Activated naive CD4-positive, alpha-beta T cell treated with anti-CD3 and anti-CD28 coated beads, Interleukin-2, amount 10 ng/mL, durations not matched to agents 7 days and 5 days (primary cell): ENCODE measurements around the gene SORCS2.

Experiments used
- CTCF ChIA-PET: fragments of 350-600 bp; sonication (Branson Sonifier 250); formaldehyde crosslinking; loops from one replicate; lab custom pipeline; 2021; ENCODE audit warnings: antibody characterized with exemption; lab: Charles Lee
- DNase-seq: peaks from one replicate; pipeline ENCODE4 v3.0.0-alpha.2; 2020
- H3K27ac Mint-ChIP-seq: one replicate; pipeline ENCODE4 v1.8.0; 2021; ENCODE audit warnings: mild to moderate bottlenecking, moderate library complexity, mixed read lengths
- H3K27me3 Mint-ChIP-seq: one replicate; pipeline ENCODE4 v1.8.0; 2021; ENCODE audit warnings: mild to moderate bottlenecking, mixed read lengths
- H3K36me3 Mint-ChIP-seq: one replicate; pipeline ENCODE4 v1.8.0; 2021; ENCODE audit warnings: mixed read lengths
- H3K4me1 Mint-ChIP-seq: one replicate; pipeline ENCODE4 v1.8.0; 2021; ENCODE audit warnings: mixed read lengths
- H3K4me3 Mint-ChIP-seq: one replicate; pipeline ENCODE4 v1.8.0; 2021; ENCODE audit warnings: mild to moderate bottlenecking, moderate library complexity, mixed read lengths
- H3K9me3 Mint-ChIP-seq: one replicate; pipeline ENCODE4 v1.8.0; 2021; ENCODE audit warnings: mixed read lengths

SORCS2 gene

DNA sequence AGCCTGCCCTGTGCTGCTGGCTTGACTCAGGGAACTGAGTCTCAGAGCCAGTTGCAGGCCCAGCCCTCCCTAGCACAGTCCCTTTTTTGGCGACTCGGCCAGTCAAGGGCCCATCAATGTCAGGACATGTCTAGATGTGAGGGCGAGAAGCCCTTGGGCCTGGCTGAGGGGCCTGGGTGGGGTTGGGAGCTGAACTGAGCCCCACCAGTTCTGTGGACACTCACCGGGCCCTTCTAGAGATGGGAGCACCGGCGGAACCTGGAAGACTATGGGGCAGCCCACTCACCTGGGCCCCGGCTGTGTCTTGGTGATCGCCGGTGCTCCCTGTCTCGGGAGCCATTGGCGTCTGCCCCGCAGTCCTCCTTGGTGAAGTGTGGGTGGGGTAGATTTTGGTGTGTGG, 501.4 kb downstream of the SORCS2 start:
- CTCF ChIA-PET = no interaction called here

DNA sequence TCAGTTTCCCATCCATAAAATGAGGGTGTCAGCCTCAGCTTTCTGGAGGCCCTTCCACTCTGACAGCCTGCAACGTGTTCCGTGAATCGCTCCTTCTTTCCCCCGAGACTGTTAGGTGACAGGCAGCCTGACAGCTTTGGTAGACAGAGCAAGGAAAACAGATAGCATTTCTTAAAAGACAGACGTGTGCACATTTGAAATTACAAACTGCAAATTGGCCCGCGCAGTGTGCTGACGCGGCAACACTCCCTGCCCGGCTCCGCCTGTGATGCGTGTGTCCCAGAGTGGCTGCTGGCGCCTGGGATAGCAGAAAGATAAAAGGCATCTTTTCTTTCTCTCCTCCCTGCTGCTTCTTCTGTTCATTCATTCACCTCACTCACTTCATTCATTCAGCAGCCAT, 502.0 kb downstream of the SORCS2 start:
- no peak for DNase-seq
- no peaks in the 10 kb centered on the region for H3K36me3 Mint-ChIP-seq
- no peak overlapping the region for H3K4me3 Mint-ChIP-seq
- CTCF ChIA-PET = no interaction called here
- H3K27ac Mint-ChIP-seq = no peak overlapping the region
- no peaks in the 10 kb centered on the region for H3K4me1 Mint-ChIP-seq
- H3K27me3 Mint-ChIP-seq = peaks cover 4% of the 10 kb centered on the region
- H3K9me3 Mint-ChIP-seq = no peaks in the 10 kb centered on the region

More for the DNA sequence above, 501.4 kb downstream of the SORCS2 start:
- Mint-ChIP-seq H3K27me3 (peaks cover 4% of the 10 kb centered on the region), H3K36me3 (no peaks in the 10 kb centered on the region), H3K27ac (no peak overlapping the region), H3K4me1 (no peaks in the 10 kb centered on the region), H3K9me3 (no peaks in the 10 kb centered on the region), H3K4me3 (no peak overlapping the region)
- DNase-seq = no peak

DNA sequence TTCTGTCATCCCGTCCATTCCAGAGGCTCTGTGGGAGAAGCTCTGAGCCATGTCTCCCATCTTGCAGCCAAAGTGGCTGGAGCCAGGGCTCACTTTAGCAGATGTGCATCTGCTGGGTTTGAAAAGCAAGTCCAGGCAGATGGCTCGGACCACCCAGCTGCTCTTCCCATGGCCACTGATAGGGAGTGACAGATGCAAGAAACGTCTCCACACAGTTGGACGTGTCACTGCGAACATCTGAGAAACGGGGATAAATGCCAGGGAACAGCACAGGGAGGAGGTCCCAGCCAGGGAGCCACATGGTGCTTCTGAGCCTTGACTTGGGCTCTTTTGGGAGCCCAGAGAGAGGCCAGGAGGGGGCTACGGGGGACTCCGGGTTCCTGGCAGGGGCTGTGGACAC, 505.0 kb downstream of the SORCS2 start:
- CTCF ChIA-PET = no interaction called here
- H3K9me3 Mint-ChIP-seq = no peaks in the 10 kb centered on the region
- peak overlapping the region; percentile 45 for H3K27ac Mint-ChIP-seq
- H3K36me3 Mint-ChIP-seq = no peaks in the 10 kb centered on the region
- no peaks in the 10 kb centered on the region for H3K4me1 Mint-ChIP-seq
- peaks cover 10% of the 10 kb centered on the region for H3K27me3 Mint-ChIP-seq
- DNase-seq = no peak
- H3K4me3 Mint-ChIP-seq = no peak overlapping the region

DNA sequence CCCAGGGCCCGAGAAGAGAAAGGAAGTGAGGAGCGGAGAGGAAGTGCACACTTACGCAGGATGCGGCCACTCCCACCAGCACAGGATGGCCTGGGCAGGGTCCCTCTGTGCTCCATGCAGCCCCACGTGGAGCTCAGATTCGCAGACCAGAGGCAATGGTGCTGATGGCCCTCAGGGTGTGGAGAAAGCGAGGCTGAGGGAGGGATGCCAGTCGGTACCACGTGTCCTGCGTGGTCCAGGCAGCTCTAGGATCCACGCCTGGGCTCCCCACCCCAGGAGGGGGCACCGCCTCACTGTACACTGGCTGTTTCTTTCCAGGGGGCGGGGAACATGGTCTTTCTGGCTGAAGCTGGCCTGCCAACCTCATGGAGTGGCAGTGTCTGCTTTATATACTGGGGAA, 505.5 kb downstream of the SORCS2 start:
- CTCF ChIA-PET = no interaction called here
- Mint-ChIP-seq H3K9me3 (no peaks in the 10 kb centered on the region), H3K4me1 (peaks cover 3% of the 10 kb centered on the region), H3K4me3 (no peak overlapping the region), H3K36me3 (no peaks in the 10 kb centered on the region), H3K27me3 (peaks cover 10% of the 10 kb centered on the region), H3K27ac (no peak overlapping the region)
- DNase-seq = no peak

DNA sequence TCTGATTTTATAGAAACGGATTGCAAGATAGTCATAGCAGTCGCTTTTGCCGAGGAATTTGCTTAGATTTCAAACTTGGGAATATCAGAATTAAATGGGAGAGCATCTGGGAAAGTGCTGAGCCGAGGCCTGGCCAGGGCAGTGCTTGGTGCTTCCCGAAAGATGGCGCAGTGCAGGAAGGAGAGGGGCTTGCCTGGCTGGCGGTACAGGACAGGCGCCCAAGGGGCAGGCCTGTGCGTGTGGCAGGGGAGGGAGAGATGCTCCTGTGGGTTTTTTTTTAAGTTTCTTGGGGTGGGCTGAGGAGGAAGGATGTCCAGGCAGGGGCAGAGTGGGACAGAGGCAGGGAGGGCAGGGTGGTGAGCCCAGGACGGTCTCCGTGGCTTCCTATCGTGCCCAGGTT, 506.2 kb downstream of the SORCS2 start:
- Mint-ChIP-seq H3K36me3 (no peaks in the 10 kb centered on the region), H3K27me3 (peaks cover 10% of the 10 kb centered on the region), H3K27ac (no peak overlapping the region), H3K9me3 (no peaks in the 10 kb centered on the region), H3K4me1 (peaks cover 9% of the 10 kb centered on the region), H3K4me3 (no peak overlapping the region)
- DNase-seq = no peak
- CTCF ChIA-PET = no interaction called here

DNA sequence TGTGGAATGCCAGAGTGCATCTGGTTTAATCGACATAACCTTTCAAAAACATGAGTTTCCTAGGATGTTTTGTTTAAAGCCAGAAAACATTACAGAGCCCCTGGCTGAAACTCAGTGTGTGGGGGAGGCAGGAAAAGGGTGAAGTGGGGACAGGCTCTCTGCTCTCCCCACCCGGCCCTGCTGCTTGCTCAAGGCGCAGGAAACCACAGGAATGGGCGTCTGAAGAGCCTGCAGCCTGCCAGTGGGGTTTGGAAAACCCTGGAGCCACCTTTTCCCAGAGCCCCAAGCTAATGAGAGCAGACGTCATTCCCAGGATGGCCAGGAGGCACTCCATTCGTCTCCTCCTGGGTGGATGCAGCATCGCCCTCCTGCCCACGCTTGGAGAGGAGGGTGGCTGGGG, 506.7 kb downstream of the SORCS2 start:
- Mint-ChIP-seq H3K27me3 (peaks cover 10% of the 10 kb centered on the region), H3K4me1 (peaks cover 9% of the 10 kb centered on the region), H3K27ac (no peak overlapping the region), H3K4me3 (no peak overlapping the region), H3K36me3 (no peaks in the 10 kb centered on the region), H3K9me3 (no peaks in the 10 kb centered on the region)
- no peak for DNase-seq
- CTCF ChIA-PET = no interaction called here

DNA sequence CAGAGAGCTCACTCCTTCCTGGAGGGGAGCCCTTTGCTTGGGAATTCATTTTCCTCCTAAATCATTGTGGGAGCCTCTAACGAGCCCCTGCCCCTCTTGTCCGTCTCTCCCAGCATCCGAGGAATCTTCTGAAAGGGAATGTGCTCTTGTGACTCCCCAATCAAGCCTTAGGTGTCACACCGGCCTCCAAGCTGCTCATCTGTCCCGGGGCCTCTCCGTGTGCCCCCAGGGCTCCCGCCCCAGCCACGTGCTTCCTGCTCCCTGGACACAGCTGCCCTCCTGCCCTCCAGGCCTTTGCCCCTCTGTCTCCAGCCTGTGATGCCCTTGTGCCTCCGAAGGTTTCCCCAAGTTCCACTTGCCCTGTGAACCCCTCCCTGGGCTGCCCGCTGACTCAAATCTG, 507.5 kb downstream of the SORCS2 start:
- H3K27me3 Mint-ChIP-seq = peaks cover 10% of the 10 kb centered on the region
- no peak overlapping the region for H3K4me3 Mint-ChIP-seq
- no peaks in the 10 kb centered on the region for H3K9me3 Mint-ChIP-seq

DNA sequence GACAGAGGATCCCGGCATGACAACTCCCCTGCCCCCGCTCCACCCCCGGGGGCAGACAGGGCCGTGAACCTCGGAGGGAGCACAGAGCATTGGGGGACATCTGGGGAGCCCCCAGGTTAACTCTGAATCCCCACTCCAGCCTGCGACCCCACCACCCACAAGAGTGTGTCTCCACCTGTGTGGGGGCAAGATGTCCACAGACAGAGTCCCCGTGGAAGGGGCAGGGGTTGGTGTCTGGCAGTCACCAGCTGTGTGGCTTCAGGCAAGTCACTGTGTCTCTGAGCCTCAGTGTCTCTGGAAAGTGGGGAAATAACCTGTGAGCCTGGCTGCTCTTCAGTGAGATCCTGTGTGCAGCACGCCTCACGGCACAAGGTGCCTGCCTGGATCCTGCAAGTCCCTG, 508.3 kb downstream of the SORCS2 start:
- Mint-ChIP-seq H3K4me3 (no peak overlapping the region), H3K36me3 (no peaks in the 10 kb centered on the region), H3K27me3 (peaks cover 10% of the 10 kb centered on the region), H3K27ac (no peak overlapping the region), H3K9me3 (no peaks in the 10 kb centered on the region), H3K4me1 (peaks cover 9% of the 10 kb centered on the region)
- CTCF ChIA-PET = no interaction called here
- DNase-seq = no peak

More for the DNA sequence above, 507.5 kb downstream of the SORCS2 start:
- H3K36me3 Mint-ChIP-seq = no peaks in the 10 kb centered on the region
- peaks cover 9% of the 10 kb centered on the region for H3K4me1 Mint-ChIP-seq
- no peak overlapping the region for H3K27ac Mint-ChIP-seq
- no peak for DNase-seq
- CTCF ChIA-PET = no interaction called here

DNA sequence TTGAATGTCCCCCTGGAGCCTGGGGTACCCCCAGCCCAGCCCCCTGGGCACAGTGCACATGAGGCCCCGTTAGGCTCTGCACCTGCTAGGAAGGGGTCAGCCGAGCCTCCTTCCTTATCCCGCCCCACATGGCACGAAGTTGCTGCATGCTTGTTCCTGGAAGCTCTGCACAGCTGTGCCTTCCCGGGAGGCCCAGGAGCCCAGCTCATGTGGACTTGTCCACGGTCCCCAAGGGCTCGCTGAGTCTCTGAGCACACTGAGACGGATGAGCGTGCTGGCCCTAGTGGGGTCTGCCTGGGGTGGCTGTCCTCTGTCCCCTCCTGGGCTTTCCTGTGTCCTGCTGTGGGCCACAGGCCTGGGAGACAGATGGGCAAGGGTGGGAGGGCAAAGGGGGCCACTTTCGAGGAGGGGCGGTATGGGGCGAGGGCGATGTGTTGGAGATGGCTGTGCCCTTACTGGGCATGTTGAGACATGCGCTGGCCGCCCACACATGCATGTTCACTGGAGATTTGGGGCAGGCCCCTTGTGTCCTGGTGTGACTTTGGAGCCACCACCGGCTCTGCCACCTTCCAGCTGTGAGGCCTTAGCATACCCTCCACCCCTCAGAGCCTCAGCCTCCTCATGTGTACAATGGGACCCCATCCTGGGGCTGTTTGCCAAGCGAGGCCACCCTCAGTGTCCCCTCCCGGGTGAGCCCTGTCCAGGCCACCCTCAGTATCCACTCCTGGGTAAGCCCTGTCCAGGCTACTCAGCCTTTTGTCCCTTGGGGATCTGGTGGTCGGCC, 509.7 kb downstream of the SORCS2 start:
- Mint-ChIP-seq H3K27me3 (peaks cover 10% of the 10 kb centered on the region), H3K4me1 (peaks cover 9% of the 10 kb centered on the region), H3K4me3 (no peak overlapping the region), H3K27ac (no peak overlapping the region), H3K36me3 (no peaks in the 10 kb centered on the region), H3K9me3 (no peaks in the 10 kb centered on the region)
- CTCF ChIA-PET = no interaction called here
- DNase-seq = no peak

DNA sequence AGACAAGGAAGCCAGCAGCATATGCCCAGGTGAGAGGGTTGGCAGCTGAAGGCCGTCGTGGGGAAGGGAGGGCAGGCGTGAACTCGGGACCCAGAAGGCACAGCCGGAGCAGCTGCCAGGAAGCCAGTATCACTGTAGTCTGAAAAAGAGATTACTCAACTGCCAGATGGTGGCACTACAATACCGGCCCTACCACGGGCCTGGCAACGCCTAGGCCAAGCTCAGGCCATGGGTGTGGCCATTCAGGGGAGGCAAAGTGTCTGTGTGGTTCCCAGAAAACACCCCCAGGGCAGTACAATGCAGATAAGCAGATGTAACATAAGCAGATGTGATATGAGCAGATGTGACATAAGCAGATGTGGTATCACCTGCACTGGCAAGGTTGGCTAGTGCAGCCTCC, 511.4 kb downstream of the SORCS2 start:
- H3K4me3 Mint-ChIP-seq = no peak overlapping the region

DNA sequence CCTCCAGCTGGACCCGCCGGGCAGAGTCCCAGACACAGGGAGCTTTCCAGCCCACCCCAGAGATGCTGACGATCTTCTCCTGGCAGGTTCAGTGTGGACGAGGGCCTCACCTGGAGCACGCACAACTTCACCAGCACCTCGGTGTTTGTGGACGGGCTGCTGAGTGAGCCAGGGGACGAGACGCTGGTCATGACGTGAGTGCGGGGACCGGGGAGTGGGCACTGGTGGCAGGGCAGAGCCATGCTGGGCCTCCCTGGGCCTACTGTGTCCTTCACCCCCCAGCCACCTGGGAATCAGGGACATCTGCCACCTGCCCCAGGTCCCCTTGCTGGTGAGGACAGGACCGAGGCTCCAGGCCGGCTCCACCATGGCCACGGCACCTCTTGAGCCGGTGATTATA, 511.8 kb downstream of the SORCS2 start:
- H3K4me3 Mint-ChIP-seq = no peak overlapping the region
- H3K4me1 Mint-ChIP-seq = peaks cover 9% of the 10 kb centered on the region
- CTCF ChIA-PET = interaction anchor here (1.4 kb wide), 1 partner anchor 96 kb away, joined by 3 read pairs; no protein-coding TSS in a partner anchor
- H3K27ac Mint-ChIP-seq = no peak overlapping the region
- peaks cover 10% of the 10 kb centered on the region for H3K27me3 Mint-ChIP-seq
- H3K9me3 Mint-ChIP-seq = no peaks in the 10 kb centered on the region
- DNase-seq = no peak
- no peaks in the 10 kb centered on the region for H3K36me3 Mint-ChIP-seq

More for the DNA sequence above, 511.4 kb downstream of the SORCS2 start:
- CTCF ChIA-PET = interaction anchor here (1.4 kb wide), 1 partner anchor 96 kb away, joined by 3 read pairs; no protein-coding TSS in a partner anchor
- DNase-seq = no peak
- no peak overlapping the region for H3K27ac Mint-ChIP-seq
- H3K4me1 Mint-ChIP-seq = peaks cover 9% of the 10 kb centered on the region
- no peaks in the 10 kb centered on the region for H3K9me3 Mint-ChIP-seq
- no peaks in the 10 kb centered on the region for H3K36me3 Mint-ChIP-seq
- H3K27me3 Mint-ChIP-seq = peaks cover 10% of the 10 kb centered on the region

DNA sequence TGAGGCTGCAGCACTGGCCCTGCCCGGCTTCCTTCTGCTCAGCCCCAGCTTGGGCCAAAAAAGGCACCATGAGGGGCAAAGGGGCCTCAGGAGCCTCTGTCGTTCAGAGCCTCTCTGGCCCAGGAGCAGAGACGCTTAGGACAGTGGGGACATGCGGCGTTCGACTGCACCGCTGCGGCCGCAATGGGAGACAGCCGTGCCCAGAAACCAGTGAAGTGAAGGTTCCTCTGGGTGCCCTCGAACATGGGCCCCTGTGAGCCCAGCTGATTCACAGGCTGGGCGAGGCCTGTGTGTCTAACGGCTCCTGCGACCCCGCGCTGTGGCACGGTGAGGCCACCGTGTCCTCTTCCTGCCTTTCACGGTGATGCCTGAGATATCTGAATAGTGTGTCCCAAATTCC, 512.3 kb downstream of the SORCS2 start:
- DNase-seq = no peak
- H3K36me3 Mint-ChIP-seq = no peaks in the 10 kb centered on the region
- H3K27me3 Mint-ChIP-seq = peaks cover 10% of the 10 kb centered on the region
- H3K27ac Mint-ChIP-seq = no peak overlapping the region
- no peak overlapping the region for H3K4me3 Mint-ChIP-seq
- peaks cover 9% of the 10 kb centered on the region for H3K4me1 Mint-ChIP-seq
- CTCF ChIA-PET = interaction anchor here (1.4 to 1.7 kb wide), 2 partner anchors 16 to 95 kb away, joined by 3 to 4 read pairs; no protein-coding TSS in a partner anchor
- no peaks in the 10 kb centered on the region for H3K9me3 Mint-ChIP-seq

DNA sequence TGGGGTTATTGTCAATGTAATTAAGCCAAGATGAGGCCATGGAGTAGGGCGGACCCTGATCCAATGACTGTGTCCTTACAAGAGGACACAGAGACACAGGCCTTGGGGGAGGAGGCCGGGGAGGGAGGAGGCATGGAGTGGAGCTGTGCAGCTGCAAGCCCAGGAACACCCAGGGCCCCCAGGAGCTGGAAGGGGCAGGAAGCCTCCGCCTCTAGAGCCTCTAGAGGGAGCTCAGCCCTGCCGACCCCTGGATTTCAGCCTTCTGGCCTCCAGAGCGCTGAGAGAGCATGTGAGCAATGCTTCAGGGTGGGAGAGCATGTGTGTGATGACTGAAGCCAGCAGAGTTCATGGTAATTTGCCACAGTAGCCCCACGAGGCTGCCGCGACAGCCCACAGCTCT, 512.7 kb downstream of the SORCS2 start:
- Mint-ChIP-seq H3K9me3 (no peaks in the 10 kb centered on the region), H3K27me3 (peaks cover 6% of the 10 kb centered on the region), H3K36me3 (no peaks in the 10 kb centered on the region), H3K4me3 (no peak overlapping the region), H3K4me1 (peaks cover 9% of the 10 kb centered on the region), H3K27ac (no peak overlapping the region)
- DNase-seq = no peak
- CTCF ChIA-PET = interaction anchor here (1.4 to 1.7 kb wide), 2 partner anchors 15 to 95 kb away, joined by 3 to 4 read pairs; no protein-coding TSS in a partner anchor

DNA sequence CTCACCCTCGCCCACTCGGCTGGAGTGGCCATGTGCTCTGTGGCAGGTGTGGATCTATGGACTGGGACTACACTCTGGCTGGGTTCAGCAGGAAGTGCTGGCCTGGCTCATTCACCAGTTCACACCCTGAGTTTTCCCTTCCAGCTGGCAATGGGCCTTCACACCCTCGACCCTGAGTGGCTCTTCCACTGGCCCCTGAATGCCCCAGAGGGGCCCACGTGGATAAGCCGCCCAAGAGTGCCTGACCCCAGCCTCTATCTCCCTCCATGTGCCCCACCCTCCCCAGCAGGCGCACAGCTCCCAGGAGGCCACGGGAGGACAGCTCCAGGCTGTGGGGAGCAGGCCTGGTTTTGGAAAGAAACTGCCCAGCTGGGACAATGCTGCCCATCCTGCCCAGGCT, 513.3 kb downstream of the SORCS2 start:
- no peaks in the 10 kb centered on the region for H3K36me3 Mint-ChIP-seq
- peak overlapping the region; percentile 28 for H3K27ac Mint-ChIP-seq
- H3K4me3 Mint-ChIP-seq = no peak overlapping the region
- CTCF ChIA-PET = interaction anchor here (1.7 kb wide), 1 partner anchor 15 kb away, joined by 4 read pairs; no protein-coding TSS in a partner anchor
- DNase-seq = no peak
- peaks cover 5% of the 10 kb centered on the region for H3K27me3 Mint-ChIP-seq
- H3K9me3 Mint-ChIP-seq = no peaks in the 10 kb centered on the region
- H3K4me1 Mint-ChIP-seq = peaks cover 9% of the 10 kb centered on the region

DNA sequence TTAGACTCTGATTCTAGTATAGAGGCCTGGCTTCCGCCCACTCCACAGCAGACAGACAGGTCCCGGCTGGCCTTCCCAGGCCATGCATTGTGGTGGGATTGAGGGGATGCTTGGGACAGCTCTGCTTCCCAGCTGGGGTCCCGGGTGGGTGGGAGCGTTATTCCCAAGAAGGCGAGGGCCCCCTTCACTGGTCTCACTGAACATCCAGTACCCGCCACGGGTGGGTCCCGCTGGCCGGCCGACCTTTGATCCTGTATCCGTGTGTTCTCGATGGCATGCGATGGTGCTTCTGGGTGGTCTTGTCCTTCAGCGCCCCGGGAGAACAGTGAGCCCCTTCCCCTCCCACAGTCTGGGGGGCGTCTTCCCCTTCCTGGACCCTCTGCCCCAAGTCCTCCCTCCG, 515.9 kb downstream of the SORCS2 start:
- CTCF ChIA-PET = no interaction called here
- no peak overlapping the region for H3K4me3 Mint-ChIP-seq
- no peak overlapping the region for H3K27ac Mint-ChIP-seq
- peaks cover 2% of the 10 kb centered on the region for H3K4me1 Mint-ChIP-seq
- no peak for DNase-seq
- no peaks in the 10 kb centered on the region for H3K9me3 Mint-ChIP-seq
- no peaks in the 10 kb centered on the region for H3K36me3 Mint-ChIP-seq
- no peaks in the 10 kb centered on the region for H3K27me3 Mint-ChIP-seq
